Activated CD4-positive, alpha-beta T cell treated with anti-CD3 and anti-CD28 coated beads, Interleukin-2, amount 50 U/mL, for 24 hours (primary cell): ENCODE results near the gene OTULIN.

Source experiments
- DNase-seq, 2 donors: peaks; one replicate each; pipeline ENCODE4 v3.0.0-alpha.2; 2020; ENCODE audit warnings: low read depth in 1 of 2, low spot score in 1 of 2

OTULIN gene

GRCh38 chr5:14696057-14696456 is 31.5 kb downstream of the OTULIN start:
- no peak for DNase-seq

- no peak for DNase-seq
Observed at GRCh38 chr5:14696851-14697250, 32.3 kb downstream of the OTULIN start.

- no peak for DNase-seq
Observed at GRCh38 chr5:14698495-14698894, 34.0 kb downstream of the OTULIN start.

- DNase-seq: no peak
Observed at GRCh38 chr5:14699159-14699558, 34.6 kb downstream of the OTULIN start.

GRCh38 chr5:14699807-14700400 is 35.4 kb downstream of the OTULIN start:
- DNase-seq: no peak

- DNase-seq: no peak
Observed at GRCh38 chr5:14700478-14701436, 36.2 kb downstream of the OTULIN start.

- no peak for DNase-seq
Observed at GRCh38 chr5:14701556-14701955, 37.0 kb downstream of the OTULIN start.

- DNase-seq: no peak
Observed at GRCh38 chr5:14702238-14702839, 37.8 kb downstream of the OTULIN start.

GRCh38 chr5:14705556-14705955 is 41.0 kb downstream of the OTULIN start:
- no peak for DNase-seq

GRCh38 chr5:14706615-14707021 is 42.1 kb downstream of the OTULIN start:
- peak in 1 of 2 donors; percentile 38 for DNase-seq

- DNase-seq: no peak
Observed at GRCh38 chr5:14707811-14708390, 43.4 kb downstream of the OTULIN start.

- no peak for DNase-seq
Observed at GRCh38 chr5:14708551-14708950, 44.0 kb downstream of the OTULIN start.

- DNase-seq: no peak
Observed at GRCh38 chr5:14710313-14710994, 45.9 kb downstream of the OTULIN start.

GRCh38 chr5:14712131-14712530 is 47.6 kb downstream of the OTULIN start:
- DNase-seq: no peak

- no peak for DNase-seq
Observed at GRCh38 chr5:14712666-14713065, 48.1 kb downstream of the OTULIN start.

GRCh38 chr5:14713476-14714390 is 49.2 kb downstream of the OTULIN start:
- no peak for DNase-seq

- no peak for DNase-seq
Observed at GRCh38 chr5:14714706-14715105, 50.2 kb downstream of the OTULIN start.

- DNase-seq: no peak
Observed at GRCh38 chr5:14715481-14715880, 51.0 kb downstream of the OTULIN start.

GRCh38 chr5:14716755-14717752 is 52.5 kb downstream of the OTULIN start:
- DNase-seq: no peak
